Smooth muscle cell (in vitro differentiated cells): ENCODE results near the gene HNF4A. TPM values are rescaled to one million over a fixed set of nuclear protein-coding genes. Genes with fewer than 3 reads are reported as not detected.

Source experiments
- DNase-seq: peaks from one replicate; lab custom pipeline; 2025; ENCODE audit not compliant: unreplicated experiment; lab: John Stamatoyannopoulos, UW
- H2AFZ ChIP-seq: fragments of 200-600 bp; sonication (generic); 2 replicates; pipeline ENCODE4 v1.6.0; 2016; ENCODE audit warnings: antibody characterized with exemption, low read depth, mild to moderate bottlenecking
- H3F3A ChIP-seq: fragments of 200-600 bp; sonication (generic); 2 replicates; pipeline ENCODE4 v1.6.0; 2017; ENCODE audit warnings: antibody characterized with exemption, low read depth
- H3K27ac ChIP-seq: fragments of 200-600 bp; sonication (generic); 2 replicates; pipeline ENCODE4 v1.5.1; 2016; ENCODE audit warnings: low read depth, mild to moderate bottlenecking
- H3K27me3 ChIP-seq: fragments of 200-600 bp; sonication (generic); 2 replicates; pipeline ENCODE4 v1.6.1; 2016; ENCODE audit warnings: low read depth, mild to moderate bottlenecking
- H3K36me3 ChIP-seq: fragments of 200-600 bp; sonication (generic); 2 replicates; pipeline ENCODE4 v1.5.1; 2016; ENCODE audit warnings: low read depth
- H3K4me1 ChIP-seq: fragments of 200-600 bp; sonication (generic); 2 replicates; pipeline ENCODE4 v1.5.1; 2016; ENCODE audit warnings: low read depth
- H3K4me2 ChIP-seq: fragments of 200-600 bp; sonication (generic); 2 replicates; pipeline ENCODE4 v1.6.0; 2016; ENCODE audit warnings: mild to moderate bottlenecking
- H3K4me3 ChIP-seq: fragments of 200-600 bp; sonication (generic); 2 replicates; pipeline ENCODE4 v1.5.1; 2016; ENCODE audit warnings: mild to moderate bottlenecking
- H3K79me2 ChIP-seq: fragments of 200-600 bp; sonication (generic); 2 replicates; pipeline ENCODE4 v1.6.0; 2016; ENCODE audit warnings: low read depth, mild to moderate bottlenecking
- H3K9ac ChIP-seq: fragments of 200-600 bp; sonication (generic); 2 replicates; pipeline ENCODE4 v1.6.0; 2016; ENCODE audit warnings: low read depth
- H3K9me3 ChIP-seq: fragments of 200-600 bp; sonication (generic); replicated peaks from 2 replicates; pipeline ENCODE4 v1.5.1; 2016; ENCODE audit warnings: low read depth
- H4K20me1 ChIP-seq: fragments of 200-600 bp; sonication (generic); 2 replicates; pipeline ENCODE4 v1.6.0; 2016; ENCODE audit warnings: low read depth
- WGBS: methylation state at CpG from one replicate; pipeline ENCODE4 v1.1.7; 2016; ENCODE audit warnings: low lambda C conversion rate; 5-methylcytosine and 5-hydroxymethylcytosine counted together
- polyA plus RNA-seq: library from polyadenylated mRNA; unstranded; fragments of >200 nt; fragmentation: Nextera tagmentation; extraction: Ambion mirVana; gene quantifications from 2 replicates; pipeline ENCODE4 v1.2.1, GENCODE V29; 2016
- total RNA-seq: library from RNA; depleted of rRNA; stranded (reverse); fragments of >200 nt; gene quantifications from 2 replicates; pipeline ENCODE4 v1.2.3, GENCODE V29; 2014
- TF ChIP-seq, protein P1 (sequence below): fragments of 200-600 bp; sonication (generic); IDR thresholded peaks from 2 replicates; pipeline ENCODE4 v1.5.1; 2017; ENCODE audit warnings: borderline replicate concordance, mild to moderate bottlenecking, antibody characterized with exemption; ENCODE audit not compliant: insufficient read depth, poor library complexity, severe bottlenecking

Gene HNF4A
- total and polyA plus RNA-seq, 2 experiments from 2014 or later = not detected

DNA sequence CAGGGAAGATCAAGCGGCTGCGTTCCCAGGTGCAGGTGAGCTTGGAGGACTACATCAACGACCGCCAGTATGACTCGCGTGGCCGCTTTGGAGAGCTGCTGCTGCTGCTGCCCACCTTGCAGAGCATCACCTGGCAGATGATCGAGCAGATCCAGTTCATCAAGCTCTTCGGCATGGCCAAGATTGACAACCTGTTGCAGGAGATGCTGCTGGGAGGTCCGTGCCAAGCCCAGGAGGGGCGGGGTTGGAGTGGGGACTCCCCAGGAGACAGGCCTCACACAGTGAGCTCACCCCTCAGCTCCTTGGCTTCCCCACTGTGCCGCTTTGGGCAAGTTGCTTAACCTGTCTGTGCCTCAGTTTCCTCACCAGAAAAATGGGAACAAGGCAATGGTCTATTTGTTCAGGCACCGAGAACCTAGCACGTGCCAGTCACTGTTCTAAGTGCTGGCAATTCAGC is 68.6 kb downstream of the HNF4A start:
- Histone ChIP-seq H3F3A (no peaks in the 10 kb centered on the region), H3K9ac (no peak overlapping the region), H3K4me2 (no peak overlapping the region), H3K4me1 (no peaks in the 10 kb centered on the region), H4K20me1 (no peaks in the 10 kb centered on the region), H3K79me2 (no peaks in the 10 kb centered on the region), H3K27ac (no peak overlapping the region), H3K9me3 (no peaks in the 10 kb centered on the region), H3K27me3 (peaks cover 9% of the 10 kb centered on the region), H2AFZ (no peak overlapping the region), H3K4me3 (no peak overlapping the region), H3K36me3 (no peaks in the 10 kb centered on the region)
- DNase-seq = no peak
- 88% methylated on average over 14 of the region's 14 CpGs for WGBS
- TF ChIP-seq, protein P1, sequence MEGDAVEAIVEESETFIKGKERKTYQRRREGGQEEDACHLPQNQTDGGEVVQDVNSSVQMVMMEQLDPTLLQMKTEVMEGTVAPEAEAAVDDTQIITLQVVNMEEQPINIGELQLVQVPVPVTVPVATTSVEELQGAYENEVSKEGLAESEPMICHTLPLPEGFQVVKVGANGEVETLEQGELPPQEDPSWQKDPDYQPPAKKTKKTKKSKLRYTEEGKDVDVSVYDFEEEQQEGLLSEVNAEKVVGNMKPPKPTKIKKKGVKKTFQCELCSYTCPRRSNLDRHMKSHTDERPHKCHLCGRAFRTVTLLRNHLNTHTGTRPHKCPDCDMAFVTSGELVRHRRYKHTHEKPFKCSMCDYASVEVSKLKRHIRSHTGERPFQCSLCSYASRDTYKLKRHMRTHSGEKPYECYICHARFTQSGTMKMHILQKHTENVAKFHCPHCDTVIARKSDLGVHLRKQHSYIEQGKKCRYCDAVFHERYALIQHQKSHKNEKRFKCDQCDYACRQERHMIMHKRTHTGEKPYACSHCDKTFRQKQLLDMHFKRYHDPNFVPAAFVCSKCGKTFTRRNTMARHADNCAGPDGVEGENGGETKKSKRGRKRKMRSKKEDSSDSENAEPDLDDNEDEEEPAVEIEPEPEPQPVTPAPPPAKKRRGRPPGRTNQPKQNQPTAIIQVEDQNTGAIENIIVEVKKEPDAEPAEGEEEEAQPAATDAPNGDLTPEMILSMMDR = no peak

DNA sequence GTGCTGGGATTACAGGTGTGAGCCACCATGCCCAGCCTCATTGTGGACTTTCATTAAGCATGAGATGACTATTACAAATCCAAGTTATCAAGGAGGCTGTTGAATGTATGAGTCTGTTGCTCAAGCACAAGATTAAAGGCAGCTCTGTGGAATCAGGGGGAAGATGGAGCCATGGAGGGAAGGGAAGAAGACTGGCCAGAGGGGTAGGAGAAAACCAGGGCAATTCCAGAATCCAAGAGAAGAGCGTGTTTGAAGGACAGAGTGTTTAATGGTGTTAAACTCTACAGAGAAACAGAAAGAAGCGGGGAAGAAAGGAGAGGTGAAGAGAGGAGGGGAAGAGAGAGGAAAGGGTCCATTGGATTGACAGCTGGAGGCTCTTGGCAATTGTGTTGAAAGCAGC is 70.4 kb downstream of the HNF4A start:
- Histone ChIP-seq H3F3A (no peaks in the 10 kb centered on the region), H3K4me3 (no peak overlapping the region), H2AFZ (no peak overlapping the region), H3K36me3 (no peaks in the 10 kb centered on the region), H3K27ac (no peak overlapping the region), H4K20me1 (no peaks in the 10 kb centered on the region), H3K27me3 (peaks cover 9% of the 10 kb centered on the region), H3K9me3 (no peaks in the 10 kb centered on the region), H3K79me2 (no peaks in the 10 kb centered on the region), H3K9ac (no peak overlapping the region), H3K4me1 (no peaks in the 10 kb centered on the region), H3K4me2 (no peak overlapping the region)
- 88% methylated on average over 2 of the region's 2 CpGs for WGBS
- DNase-seq = no peak
- TF ChIP-seq, protein P1 = no peak

DNA sequence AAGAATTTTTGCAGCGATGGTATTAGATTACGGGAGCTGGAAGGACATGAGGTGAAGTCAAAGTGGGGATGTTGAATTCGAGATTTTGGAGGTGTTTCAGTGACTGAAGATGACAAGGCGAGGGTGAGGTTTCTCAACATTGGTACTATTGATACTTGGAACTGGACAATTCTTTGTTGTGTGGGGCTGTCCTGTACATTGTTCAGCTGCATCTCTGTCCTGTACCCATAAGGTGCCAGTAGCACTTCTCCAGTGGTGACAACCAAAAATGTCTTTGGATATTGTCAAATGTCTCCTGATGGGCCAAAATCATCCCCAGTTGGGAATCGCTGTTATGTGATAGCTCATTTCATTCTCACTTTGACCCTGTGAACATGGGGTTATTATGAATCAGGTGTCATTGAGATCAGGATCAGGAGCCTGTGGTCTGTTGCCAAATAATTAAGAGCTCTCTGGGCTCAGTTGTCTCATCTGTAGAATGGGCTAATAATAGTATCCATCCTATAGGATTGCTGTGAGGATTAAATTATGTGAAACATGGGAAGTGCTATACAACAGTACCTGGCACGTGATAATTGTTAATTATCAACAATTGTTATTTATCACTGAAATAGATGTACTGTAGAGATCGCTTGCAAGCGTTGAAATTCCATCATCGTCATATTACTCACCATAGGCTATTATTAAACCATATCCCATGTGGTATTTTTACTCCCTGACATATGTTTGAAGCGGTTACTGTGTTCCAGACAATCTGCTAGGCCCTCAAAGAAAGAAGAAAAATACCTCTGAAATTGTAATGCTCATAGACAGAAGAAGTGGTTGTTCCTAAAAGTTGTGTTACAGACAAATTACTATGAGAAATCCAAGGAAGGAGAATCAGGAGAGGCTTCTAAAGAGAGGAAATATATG is 71.6 kb downstream of the HNF4A start:
- H3K27ac ChIP-seq = no peak overlapping the region
- no peak overlapping the region for H3K9ac ChIP-seq
- DNase-seq = no peak
- H3K9me3 ChIP-seq = no peaks in the 10 kb centered on the region
- H3K27me3 ChIP-seq = peaks cover 9% of the 10 kb centered on the region
- TF ChIP-seq, protein P1 = no peak
- H3K36me3 ChIP-seq = no peaks in the 10 kb centered on the region
- no peaks in the 10 kb centered on the region for H4K20me1 ChIP-seq
- H3K4me2 ChIP-seq = no peak overlapping the region
- H3F3A ChIP-seq = no peaks in the 10 kb centered on the region
- 79% methylated on average over 10 of the region's 10 CpGs for WGBS
- H3K79me2 ChIP-seq = no peaks in the 10 kb centered on the region
- no peaks in the 10 kb centered on the region for H3K4me1 ChIP-seq
- H3K4me3 ChIP-seq = no peak overlapping the region
- H2AFZ ChIP-seq = no peak overlapping the region
